CD4-positive, alpha-beta T cell treated with Interleukin-15 for 4 hours (primary cell): ENCODE results near the gene STAC2.

Experiments
- DNase-seq: peaks from one replicate; pipeline ENCODE4 v3.0.0-alpha.2; 2020; ENCODE audit warnings: low spot score

The STAC2 gene

DNA sequence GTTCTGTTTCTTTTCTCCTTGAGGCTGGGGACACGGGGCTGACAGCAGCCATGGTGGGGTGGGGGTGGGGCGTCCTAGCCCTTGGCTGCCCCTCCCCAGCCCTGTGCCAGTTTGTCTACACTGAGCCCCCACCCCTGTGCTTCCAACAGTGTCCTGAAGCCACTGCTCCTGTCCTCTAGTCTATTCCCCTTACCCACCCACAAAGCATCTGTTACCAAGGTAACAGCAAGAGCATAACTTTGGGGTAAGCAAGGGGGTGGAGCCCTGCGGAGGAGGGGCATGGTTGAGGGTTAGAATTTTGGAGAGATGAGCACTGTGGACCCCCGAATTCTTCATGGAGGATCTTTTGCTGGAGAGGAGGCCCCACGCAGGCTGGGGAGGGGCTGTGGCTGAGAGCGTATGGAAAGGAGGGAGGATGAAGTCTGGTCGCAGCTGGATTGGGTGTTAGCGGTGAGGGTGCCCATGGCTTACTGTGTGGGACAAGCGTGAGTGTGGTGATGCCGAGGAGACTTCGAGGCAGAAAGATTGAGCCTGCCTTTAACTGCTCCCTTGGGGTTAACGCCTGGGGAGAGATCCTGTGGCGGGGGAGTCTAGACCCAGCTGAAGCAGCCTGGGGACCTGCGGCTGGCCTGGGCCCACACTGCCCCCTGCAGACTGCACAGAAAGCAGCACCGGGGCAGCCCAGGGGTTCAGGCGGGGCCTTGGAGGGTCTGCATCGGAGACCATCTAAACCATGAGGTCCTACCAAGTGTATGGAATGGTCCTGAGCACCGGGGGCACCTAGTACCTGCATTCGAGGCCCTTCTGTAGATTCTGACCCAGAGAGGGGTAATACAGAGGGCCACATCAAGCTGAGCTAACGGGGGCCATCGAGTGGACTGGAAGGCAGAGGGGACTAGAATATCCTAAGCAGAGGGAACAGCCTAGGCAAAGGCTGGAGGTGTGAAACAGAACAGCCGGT, 6.1 kb upstream of the STAC2 start:
- peak; percentile 55 for DNase-seq

GRCh38 chr17:39231091-39231561, 5.4 kb upstream of the STAC2 start:
- no peak for DNase-seq

- DNase-seq, result no peak
Observed at GRCh38 chr17:39230361-39230760, 4.6 kb upstream of the STAC2 start.

DNA sequence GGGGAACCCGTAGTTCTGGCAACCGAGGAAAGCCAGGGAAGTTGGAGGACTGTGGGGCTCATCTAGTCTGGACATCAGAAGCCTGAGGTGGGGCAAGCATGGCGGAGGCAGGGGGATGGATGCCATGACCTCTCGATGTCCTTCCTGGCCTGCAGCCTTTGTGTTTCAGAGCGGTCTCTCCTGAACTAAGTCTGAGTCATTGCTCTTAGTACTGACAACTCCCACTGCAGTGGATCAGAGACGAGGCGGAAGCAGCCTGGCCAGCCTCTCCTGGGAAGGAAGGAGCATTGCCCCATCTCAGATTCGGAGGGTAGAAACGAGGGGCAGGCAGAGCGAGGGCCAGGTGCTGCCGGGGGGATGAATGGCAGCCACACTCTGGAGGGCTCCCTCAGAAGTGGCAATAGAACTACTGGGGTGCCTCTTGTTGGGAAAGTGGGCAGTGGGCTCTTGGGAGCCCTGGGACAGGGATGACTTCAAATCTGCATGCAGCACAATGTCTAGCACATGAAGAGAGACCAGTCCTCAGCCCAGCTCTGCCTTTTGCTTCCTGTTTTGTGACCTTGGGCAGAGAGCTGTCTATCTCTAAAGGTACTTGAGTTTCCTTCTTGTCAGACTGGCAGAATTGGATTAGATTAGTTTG, 3.6 kb upstream of the STAC2 start:
- DNase-seq, result no peak

GRCh38 chr17:39227364-39227919, 1.7 kb upstream of the STAC2 start:
- DNase-seq, result no peak

GRCh38 chr17:39225959-39226683, 376 bp upstream of the STAC2 start:
- peak; percentile 36 for DNase-seq

GRCh38 chr17:39224778-39225307, 902 bp downstream of the STAC2 start:
- DNase-seq, result no peak

DNA sequence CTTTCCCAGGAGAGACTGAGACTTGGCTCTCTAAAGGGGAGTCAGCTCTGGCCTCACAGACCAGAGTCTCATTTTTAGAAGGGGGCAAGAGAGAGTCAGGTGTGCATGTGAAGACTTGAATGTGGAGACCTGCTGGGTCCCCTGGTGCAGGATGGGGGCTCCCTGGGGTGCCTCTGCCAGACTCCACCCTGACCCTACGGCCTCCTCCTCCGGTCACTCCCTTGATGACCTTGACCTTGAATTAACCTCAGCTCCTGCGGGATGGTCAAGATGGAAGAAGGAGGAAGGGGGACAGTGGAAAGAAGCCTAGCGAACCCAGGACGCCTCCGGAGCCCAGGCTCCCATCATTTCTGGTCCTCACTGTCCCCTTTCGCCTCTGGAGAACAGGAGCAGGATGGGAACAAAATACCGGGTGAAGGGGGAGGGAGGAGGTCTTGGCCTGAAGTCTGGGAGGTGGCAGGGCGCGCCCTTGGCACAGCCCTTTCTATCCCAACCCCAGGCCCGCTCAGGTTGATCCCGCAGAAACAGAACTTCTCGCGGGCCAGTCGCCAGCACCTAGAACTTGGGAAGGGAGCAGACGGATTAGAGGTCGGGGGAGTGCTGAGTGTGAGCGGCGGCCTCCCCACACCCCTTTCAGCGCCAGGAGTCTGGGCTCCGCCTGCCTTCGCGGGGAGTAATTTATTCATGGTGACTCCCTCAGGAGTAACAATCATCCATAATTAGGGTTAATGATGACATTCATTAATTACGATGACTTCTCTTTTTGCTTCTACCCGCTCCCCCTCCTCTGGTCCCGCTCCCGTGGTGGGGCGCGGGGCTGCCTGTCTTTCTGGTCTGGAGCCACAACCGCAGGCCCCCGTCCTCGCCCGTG, 1.6 kb downstream of the STAC2 start:
- no peak for DNase-seq

DNA sequence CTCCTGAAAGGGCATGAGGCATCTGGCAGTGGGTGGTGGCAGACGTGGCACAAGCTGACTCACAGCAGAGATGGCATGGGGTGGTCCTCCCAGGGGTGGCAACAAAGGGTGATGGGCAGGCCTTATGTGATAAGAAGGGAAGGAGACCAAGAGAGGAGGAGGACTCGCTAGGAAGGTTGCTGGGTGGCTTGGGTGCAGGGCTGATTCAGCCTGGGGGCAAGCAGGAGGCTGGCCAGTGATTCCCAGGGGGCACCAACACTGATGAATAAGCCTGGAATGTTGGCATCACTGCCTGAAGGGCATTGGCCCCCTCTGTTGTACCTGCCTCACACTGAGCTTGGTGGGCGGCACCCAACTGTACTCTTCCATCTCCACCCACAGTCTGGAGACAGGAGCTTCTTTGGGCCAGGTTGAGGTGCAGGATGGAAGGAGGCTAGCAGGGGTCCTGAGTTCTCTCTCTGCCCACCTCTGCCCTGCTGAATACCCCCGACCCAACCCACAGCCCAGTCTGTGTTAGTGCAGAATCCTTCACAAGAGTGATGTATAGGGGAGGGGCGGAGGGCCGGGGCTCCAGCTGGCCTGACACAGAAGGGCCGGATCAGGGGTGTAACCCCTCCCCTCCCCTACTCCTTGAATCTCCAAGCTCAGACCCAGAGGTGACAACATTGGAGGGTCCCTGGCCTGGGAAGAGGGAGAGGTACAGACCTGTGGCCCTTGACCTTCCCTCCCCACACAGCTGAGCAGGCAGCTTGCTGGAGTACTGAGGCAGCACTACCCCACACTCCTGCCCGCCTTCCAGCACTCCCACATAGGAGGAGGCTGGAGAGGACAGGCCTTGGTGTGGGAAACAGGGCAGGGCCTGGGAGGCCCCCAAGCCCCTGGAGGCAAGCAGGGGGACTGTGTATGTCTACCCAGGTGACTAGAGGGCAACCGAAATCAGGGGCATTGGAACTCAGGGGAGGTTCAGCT, 2.6 kb downstream of the STAC2 start:
- no peak for DNase-seq

- DNase-seq, result no peak
Observed at GRCh38 chr17:39222151-39222550, 3.6 kb downstream of the STAC2 start.

DNA sequence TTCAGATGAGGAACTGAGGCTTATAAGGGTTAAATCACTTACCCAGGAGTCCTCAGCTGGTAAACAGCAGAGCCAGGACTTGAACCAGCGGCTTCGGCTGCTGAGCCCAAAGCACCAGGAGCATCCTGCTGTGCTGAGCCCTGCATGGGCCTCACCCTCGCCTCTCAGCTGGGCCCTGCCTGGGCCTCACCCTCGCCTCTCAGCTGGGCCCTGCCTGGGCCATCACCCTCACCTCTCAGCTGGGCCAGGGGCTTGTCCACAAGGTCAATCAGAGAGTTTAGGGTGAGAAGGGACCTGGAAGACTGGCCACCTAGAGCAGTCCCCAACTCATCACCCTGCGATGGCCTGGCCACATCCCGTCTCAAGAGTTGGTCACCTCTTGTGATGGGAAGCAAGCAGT, 4.2 kb downstream of the STAC2 start:
- DNase-seq, result no peak

- no peak for DNase-seq
Observed at GRCh38 chr17:39219647-39220154, 6.0 kb downstream of the STAC2 start.

GRCh38 chr17:39218906-39219305, 6.8 kb downstream of the STAC2 start:
- DNase-seq, result no peak

DNA sequence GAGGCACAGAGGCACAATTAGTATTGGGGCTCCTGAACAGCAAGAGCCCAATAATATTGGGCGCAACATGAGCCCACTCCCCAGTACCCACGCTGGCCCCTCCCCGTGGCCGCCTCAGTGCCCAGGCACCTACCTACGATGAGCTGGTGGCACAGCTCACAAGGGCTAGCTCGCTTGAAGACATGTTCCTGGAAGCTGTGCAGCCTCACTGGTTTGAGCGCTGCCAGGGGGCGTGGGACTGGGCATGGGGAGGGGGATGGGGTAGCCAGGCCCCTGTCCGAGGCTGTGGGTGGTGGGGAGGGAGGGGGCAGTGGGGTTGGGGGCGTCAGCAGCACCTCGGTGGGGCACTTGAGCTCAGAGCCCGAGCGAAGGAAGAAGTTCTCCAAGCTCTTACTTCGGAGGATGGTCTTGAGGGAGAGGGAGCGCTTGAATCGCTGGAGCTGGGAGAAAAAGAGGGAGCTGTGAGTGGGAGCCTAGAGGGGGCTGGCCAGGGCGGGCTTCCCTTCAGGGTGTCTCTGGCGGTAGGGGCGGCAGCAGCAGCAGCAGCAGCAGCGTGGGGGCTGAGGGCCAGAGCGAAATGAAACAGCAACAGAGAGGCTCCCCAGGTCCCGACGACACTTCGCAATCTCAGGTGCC, 7.9 kb downstream of the STAC2 start:
- no peak for DNase-seq

- no peak for DNase-seq
Observed at GRCh38 chr17:39213852-39214251, 11.9 kb downstream of the STAC2 start.

DNA sequence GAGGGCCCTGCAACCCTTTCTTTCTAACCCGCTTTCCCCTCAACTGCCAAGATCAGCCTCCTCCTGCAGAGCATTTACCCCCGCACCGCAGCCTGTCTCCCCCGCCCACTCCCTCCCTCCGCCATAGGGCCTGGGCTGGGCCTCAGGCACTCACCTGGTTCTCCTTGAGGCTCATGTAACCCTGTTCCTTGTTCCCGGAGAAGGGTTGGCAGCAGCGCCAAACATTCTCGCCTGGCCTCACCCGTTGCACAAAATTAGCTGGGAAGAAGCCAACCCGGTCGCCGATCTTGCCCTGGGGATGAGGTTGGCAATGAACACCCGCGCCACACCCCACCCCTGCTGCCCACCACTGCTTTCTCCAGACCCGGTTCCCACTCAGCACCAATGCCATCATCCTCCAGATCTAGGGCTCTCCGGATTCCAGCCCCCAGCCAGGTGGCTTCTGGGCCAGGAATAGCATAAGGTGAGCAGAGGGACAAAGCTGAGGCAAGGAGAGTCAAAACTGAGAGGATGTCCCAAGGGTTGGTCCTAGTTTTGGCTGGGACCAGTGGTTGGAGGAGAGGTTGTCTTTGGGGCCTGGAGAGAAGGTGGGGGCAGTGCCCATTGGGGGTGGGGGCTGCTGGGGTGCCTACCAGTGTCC, 12.8 kb downstream of the STAC2 start:
- no peak for DNase-seq

- DNase-seq, result no peak
Observed at GRCh38 chr17:39212195-39212810, 13.4 kb downstream of the STAC2 start.

- DNase-seq, result no peak
Observed at GRCh38 chr17:39210093-39210434, 15.7 kb downstream of the STAC2 start.
